DOHH2 (cell line): ENCODE measurements around the gene SLC39A12.

Experiments
- EZH2phosphoT487 ChIP-seq: fragments of 200-600 bp; sonication (generic); IDR thresholded peaks from 2 replicates; pipeline ENCODE4 v1.6.1; 2017; ENCODE audit warnings: borderline replicate concordance, mild to moderate bottlenecking, antibody characterized with exemption, low read length, moderate library complexity, mixed read lengths
- TF ChIP-seq, protein P1 (sequence below): fragments of 200-600 bp; sonication (generic); IDR thresholded peaks from one replicate; pipeline ENCODE4 v1.5.1; 2014; ENCODE audit warnings: antibody characterized with exemption, mild to moderate bottlenecking, low read depth, low read length; ENCODE audit not compliant: poor library complexity, severe bottlenecking

DNA sequence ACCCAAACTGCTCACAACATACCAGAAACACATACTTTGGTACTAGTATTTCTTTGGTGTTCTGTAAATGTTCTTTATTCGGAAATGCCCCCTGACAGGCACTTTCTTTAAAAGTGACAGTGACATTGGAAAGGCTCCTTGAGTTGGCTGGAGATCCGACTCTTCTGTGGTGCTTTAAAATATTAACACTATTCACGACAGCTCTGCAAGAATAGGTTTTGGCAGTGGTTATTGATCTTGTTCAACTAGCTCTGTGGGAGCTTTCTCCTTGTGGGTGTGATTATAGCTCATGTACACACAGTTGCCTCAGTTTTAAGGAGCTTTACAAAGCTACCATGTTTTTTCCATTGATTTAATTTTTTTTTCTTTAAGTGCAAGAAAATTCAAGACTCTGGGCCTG is 30.3 kb upstream of the SLC39A12 start:
- TF ChIP-seq, protein P1, sequence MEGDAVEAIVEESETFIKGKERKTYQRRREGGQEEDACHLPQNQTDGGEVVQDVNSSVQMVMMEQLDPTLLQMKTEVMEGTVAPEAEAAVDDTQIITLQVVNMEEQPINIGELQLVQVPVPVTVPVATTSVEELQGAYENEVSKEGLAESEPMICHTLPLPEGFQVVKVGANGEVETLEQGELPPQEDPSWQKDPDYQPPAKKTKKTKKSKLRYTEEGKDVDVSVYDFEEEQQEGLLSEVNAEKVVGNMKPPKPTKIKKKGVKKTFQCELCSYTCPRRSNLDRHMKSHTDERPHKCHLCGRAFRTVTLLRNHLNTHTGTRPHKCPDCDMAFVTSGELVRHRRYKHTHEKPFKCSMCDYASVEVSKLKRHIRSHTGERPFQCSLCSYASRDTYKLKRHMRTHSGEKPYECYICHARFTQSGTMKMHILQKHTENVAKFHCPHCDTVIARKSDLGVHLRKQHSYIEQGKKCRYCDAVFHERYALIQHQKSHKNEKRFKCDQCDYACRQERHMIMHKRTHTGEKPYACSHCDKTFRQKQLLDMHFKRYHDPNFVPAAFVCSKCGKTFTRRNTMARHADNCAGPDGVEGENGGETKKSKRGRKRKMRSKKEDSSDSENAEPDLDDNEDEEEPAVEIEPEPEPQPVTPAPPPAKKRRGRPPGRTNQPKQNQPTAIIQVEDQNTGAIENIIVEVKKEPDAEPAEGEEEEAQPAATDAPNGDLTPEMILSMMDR: no peak
- TF ChIP-seq EZH2phosphoT487: no peak
